DND-41 (cell line): Measurements from ENCODE around the gene COMP.

Experiments
- ATAC-seq: fragments of 200-7000 bp; cut with Tn5 transposase; 3 replicates; pipeline ENCODE4 v1.9.1; 2021; ENCODE audit warnings: low read depth; ENCODE audit not compliant: insufficient read depth
- DNase-seq: peaks from one replicate; pipeline ENCODE4 v3.0.0-alpha.2; 2020
- H2AFZ ChIP-seq: 2 replicates; pipeline ENCODE4 v1.6.0; 2012; ENCODE audit warnings: low read depth, low read length
- H3K27ac ChIP-seq: 2 replicates; pipeline ENCODE4 v1.5.1; 2012; ENCODE audit warnings: low read length, inconsistent platforms
- H3K27me3 ChIP-seq: fragments of 200-600 bp; sonication (generic); 2 replicates; pipeline ENCODE4 v1.6.0; 2012; ENCODE audit warnings: low read length, mild to moderate bottlenecking, inconsistent platforms; ENCODE audit not compliant: insufficient read depth, poor library complexity
- H3K36me3 ChIP-seq: 2 replicates; pipeline ENCODE4 v1.5.1; 2012; ENCODE audit warnings: low read length, inconsistent platforms; ENCODE audit not compliant: insufficient read depth
- H3K4me1 ChIP-seq: 2 replicates; pipeline ENCODE4 v1.5.1; 2012; ENCODE audit warnings: mild to moderate bottlenecking, low read length; ENCODE audit not compliant: insufficient read depth
- H3K4me2 ChIP-seq: 2 replicates; pipeline ENCODE4 v1.6.0; 2012; ENCODE audit warnings: mild to moderate bottlenecking, moderate library complexity, low read length, inconsistent platforms; ENCODE audit not compliant: insufficient read depth
- H3K4me3 ChIP-seq, 2 experiments: fragments of 200-600 bp in 1 of 2; shearing (Covaris generic) in 1 of 2; 2 replicates each; pipeline ENCODE4 v1.5.1; 2012 to 2016; ENCODE audit warnings: inconsistent platforms in 2 of 2, low read length in 2 of 2, mild to moderate bottlenecking in 2 of 2, low read depth in 1 of 2, moderate library complexity in 1 of 2
- H3K79me2 ChIP-seq: 2 replicates; pipeline ENCODE4 v1.6.0; 2012; ENCODE audit warnings: low read length, inconsistent platforms; ENCODE audit not compliant: insufficient read depth
- H3K9ac ChIP-seq: 2 replicates; pipeline ENCODE4 v1.6.0; 2012; ENCODE audit warnings: low read depth, mild to moderate bottlenecking, inconsistent platforms, low read length, moderate library complexity
- H3K9me3 ChIP-seq: 2 replicates; pipeline ENCODE4 v1.5.1; 2012; ENCODE audit warnings: low read length, moderate library complexity, mild to moderate bottlenecking, inconsistent platforms; ENCODE audit not compliant: insufficient read depth, severe bottlenecking
- H4K20me1 ChIP-seq: 2 replicates; pipeline ENCODE4 v1.6.0; 2012; ENCODE audit warnings: low read length; ENCODE audit not compliant: insufficient read depth
- EZH2 ChIP-seq: IDR thresholded peaks from 3 replicates; pipeline ENCODE4 v1.6.1; 2012; ENCODE audit warnings: borderline replicate concordance, low read depth, mild to moderate bottlenecking, moderate library complexity, low read length, inconsistent platforms; ENCODE audit not compliant: severe bottlenecking
- TF ChIP-seq, protein P1 (sequence below): IDR thresholded peaks from 2 replicates; pipeline ENCODE4 v1.5.1; 2012; ENCODE audit warnings: borderline replicate concordance, low read length, moderate library complexity, mild to moderate bottlenecking; ENCODE audit not compliant: poor library complexity, severe bottlenecking; ENCODE audit errors: extremely low read depth

COMP gene

DNA sequence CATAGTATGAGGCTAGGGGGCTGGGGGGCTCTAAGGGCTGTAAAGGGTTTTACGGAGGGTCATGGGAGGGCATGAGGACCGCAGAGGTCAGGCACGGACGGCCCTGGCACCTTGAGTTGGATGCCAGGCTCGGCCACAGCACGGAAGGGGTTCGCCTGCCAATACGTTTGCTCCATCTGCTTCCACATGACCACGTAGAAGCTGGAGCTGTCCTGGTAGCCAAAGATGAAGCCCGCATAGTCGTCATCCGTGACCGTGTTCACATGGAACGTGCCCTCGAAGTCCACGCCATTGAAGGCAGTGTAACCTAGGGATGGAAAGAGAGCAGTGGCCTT, 6.4 kb downstream of the COMP start:
- H3K4me1 ChIP-seq = no peaks in the 10 kb centered on the region
- H2AFZ ChIP-seq = no peak overlapping the region
- DNase-seq = no peak
- no peaks in the 10 kb centered on the region for H3K27me3 ChIP-seq
- H3K9ac ChIP-seq = no peak overlapping the region
- H3K79me2 ChIP-seq = no peaks in the 10 kb centered on the region
- no peak overlapping the region for H3K27ac ChIP-seq
- H3K9me3 ChIP-seq = no peaks in the 10 kb centered on the region
- no peaks in the 10 kb centered on the region for H3K36me3 ChIP-seq
- H3K4me2 ChIP-seq = no peak overlapping the region
- 0 out of 2 replicates have a peak, but pooled peaks cover 4% of the 10 kb centered on the region for H4K20me1 ChIP-seq
- no peak for ATAC-seq
- TF ChIP-seq EZH2 = no peak
- TF ChIP-seq, protein P1, sequence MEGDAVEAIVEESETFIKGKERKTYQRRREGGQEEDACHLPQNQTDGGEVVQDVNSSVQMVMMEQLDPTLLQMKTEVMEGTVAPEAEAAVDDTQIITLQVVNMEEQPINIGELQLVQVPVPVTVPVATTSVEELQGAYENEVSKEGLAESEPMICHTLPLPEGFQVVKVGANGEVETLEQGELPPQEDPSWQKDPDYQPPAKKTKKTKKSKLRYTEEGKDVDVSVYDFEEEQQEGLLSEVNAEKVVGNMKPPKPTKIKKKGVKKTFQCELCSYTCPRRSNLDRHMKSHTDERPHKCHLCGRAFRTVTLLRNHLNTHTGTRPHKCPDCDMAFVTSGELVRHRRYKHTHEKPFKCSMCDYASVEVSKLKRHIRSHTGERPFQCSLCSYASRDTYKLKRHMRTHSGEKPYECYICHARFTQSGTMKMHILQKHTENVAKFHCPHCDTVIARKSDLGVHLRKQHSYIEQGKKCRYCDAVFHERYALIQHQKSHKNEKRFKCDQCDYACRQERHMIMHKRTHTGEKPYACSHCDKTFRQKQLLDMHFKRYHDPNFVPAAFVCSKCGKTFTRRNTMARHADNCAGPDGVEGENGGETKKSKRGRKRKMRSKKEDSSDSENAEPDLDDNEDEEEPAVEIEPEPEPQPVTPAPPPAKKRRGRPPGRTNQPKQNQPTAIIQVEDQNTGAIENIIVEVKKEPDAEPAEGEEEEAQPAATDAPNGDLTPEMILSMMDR = no peak
- H3K4me3 ChIP-seq = no peak overlapping the region

DNA sequence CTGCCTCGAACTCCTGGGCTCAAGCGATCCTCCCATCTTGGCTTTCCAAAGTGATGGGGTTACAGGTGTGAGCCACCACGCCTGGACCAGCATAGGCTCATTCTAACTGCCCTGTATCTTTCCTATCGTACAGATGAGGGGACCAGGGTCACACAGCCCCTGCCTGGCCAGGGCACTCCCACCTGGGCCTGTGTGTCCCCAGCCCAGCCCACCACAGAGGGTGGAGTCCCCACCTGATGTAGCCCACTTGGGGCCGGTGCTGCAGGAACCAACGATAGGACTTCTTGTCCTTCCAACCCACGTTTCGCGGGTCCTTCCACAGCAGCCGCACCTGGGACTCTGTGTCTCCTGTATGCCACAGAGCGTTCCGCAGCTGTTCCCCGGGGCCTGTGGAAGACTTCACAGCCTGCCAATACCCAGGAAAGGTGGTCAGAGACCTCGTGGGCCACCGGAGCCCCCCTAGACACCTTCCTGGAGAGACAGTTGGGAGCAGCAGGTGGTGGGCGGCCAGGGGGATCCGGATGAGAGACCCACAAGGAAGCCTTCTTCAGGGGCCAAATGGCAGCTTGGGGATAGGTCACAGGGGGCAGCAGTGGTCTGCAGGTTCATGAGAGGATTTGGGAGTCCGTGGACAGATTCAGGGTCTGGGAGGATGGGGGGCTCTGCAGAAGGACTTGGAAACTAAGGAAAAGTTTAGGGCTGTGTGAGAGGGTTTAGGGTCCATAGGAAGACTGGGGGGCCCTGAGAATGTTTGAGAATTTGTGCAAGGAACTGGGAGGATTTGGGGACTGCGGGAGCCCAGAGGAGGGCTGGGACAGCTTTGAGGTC, 6.9 kb downstream of the COMP start:
- no peak for DNase-seq
- Histone ChIP-seq H4K20me1 (0 out of 2 replicates have a peak, but pooled peaks cover 4% of the 10 kb centered on the region), H3K79me2 (no peaks in the 10 kb centered on the region), H3K9me3 (no peaks in the 10 kb centered on the region), H3K9ac (no peak overlapping the region), H3K27me3 (no peaks in the 10 kb centered on the region), H2AFZ (no peak overlapping the region), H3K36me3 (no peaks in the 10 kb centered on the region), H3K27ac (no peak overlapping the region), H3K4me1 (no peaks in the 10 kb centered on the region), H3K4me3 (no peak overlapping the region), H3K4me2 (no peak overlapping the region)
- ATAC-seq = no peak
- no peak for TF ChIP-seq EZH2
- TF ChIP-seq, protein P1 = no peak

DNA sequence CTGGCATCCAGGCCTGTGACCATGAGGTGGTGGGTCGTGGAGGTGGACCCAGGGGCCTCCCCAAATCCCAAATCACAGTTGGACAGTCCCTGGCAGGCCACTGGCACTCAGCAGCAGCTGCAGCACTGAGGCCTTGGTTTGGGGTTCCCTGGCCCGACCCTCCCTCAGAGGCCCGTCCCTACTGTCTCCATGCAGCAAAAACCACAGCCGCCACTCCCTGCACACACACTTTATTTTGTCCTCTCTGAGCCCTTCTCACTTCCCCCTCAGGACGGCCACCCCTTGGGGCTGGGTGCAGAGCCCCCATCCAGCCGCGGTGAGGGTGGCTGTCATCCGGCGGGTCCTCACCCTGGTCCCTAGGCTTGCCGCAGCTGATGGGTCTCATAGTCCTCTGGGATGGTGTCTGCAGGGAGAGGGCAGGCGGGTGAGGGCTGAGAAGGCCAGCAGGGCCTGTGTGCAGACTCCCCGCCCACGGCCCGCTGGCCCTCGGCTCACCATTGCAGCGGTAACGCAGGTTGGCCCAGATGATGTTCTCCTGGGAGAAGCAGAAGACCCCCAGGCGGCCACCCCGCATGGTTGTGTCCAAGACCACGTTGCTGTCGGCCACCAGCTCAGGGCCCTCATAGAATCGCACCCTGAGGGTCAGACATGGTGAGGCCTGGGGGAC, 8.4 kb downstream of the COMP start:
- no peaks in the 10 kb centered on the region for H3K4me1 ChIP-seq
- TF ChIP-seq, protein P1 = no peak
- TF ChIP-seq EZH2 = no peak
- ATAC-seq (no peak), DNase-seq (no peak)
- H3K4me3 ChIP-seq = no peak overlapping the region
- H3K9ac ChIP-seq = no peak overlapping the region
- no peak overlapping the region for H3K4me2 ChIP-seq
- no peaks in the 10 kb centered on the region for H3K79me2 ChIP-seq
- 0 out of 2 replicates have a peak, but pooled peaks cover 6% of the 10 kb centered on the region for H4K20me1 ChIP-seq
- H3K36me3 ChIP-seq = no peaks in the 10 kb centered on the region
- no peaks in the 10 kb centered on the region for H3K27me3 ChIP-seq
- H3K9me3 ChIP-seq = no peaks in the 10 kb centered on the region
- no peak overlapping the region for H3K27ac ChIP-seq
- no peak overlapping the region for H2AFZ ChIP-seq
